HG03139 (cell line): ENCODE results near the gene HIC1.

ENCODE experiments used
- ATAC-seq: cut with Tn5 transposase; IDR thresholded peaks from one replicate; pipeline ENCODE4 v1.9.1; 2021; ENCODE audit not compliant: unreplicated experiment

HIC1 gene

GRCh38 chr17:2059547-2060384 lies 4.9 kb downstream of the HIC1 start:
- ATAC-seq: no peak

GRCh38 chr17:2060385-2060658 lies 5.4 kb downstream of the HIC1 start:
- no peak for ATAC-seq

GRCh38 chr17:2060681-2061440 lies 6.0 kb downstream of the HIC1 start:
- no peak for ATAC-seq

GRCh38 chr17:2061441-2061958 lies 6.6 kb downstream of the HIC1 start:
- ATAC-seq: no peak

GRCh38 chr17:2062571-2063183 lies 7.8 kb downstream of the HIC1 start:
- no peak for ATAC-seq

GRCh38 chr17:2063261-2064146 lies 8.6 kb downstream of the HIC1 start:
- no peak for ATAC-seq

- no peak for ATAC-seq
Observed at GRCh38 chr17:2064147-2064489, 9.2 kb downstream of the HIC1 start.

GRCh38 chr17:2064520-2064971 lies 9.6 kb downstream of the HIC1 start:
- ATAC-seq: no peak

GRCh38 chr17:2064980-2065785 lies 10.3 kb downstream of the HIC1 start:
- no peak for ATAC-seq

- no peak for ATAC-seq
Observed at GRCh38 chr17:2065949-2066400, 11.1 kb downstream of the HIC1 start.

GRCh38 chr17:2067048-2067561 lies 12.2 kb downstream of the HIC1 start:
- no peak for ATAC-seq

- no peak for ATAC-seq
Observed at GRCh38 chr17:2067608-2068024, 12.7 kb downstream of the HIC1 start.

- no peak for ATAC-seq
Observed at GRCh38 chr17:2068031-2068518, 13.2 kb downstream of the HIC1 start.

GRCh38 chr17:2068519-2069051 lies 13.7 kb downstream of the HIC1 start:
- ATAC-seq: no peak

GRCh38 chr17:2070241-2071023 lies 15.5 kb downstream of the HIC1 start:
- peak; percentile 59 for ATAC-seq

GRCh38 chr17:2071024-2071385 lies 16.1 kb downstream of the HIC1 start:
- ATAC-seq: no peak

GRCh38 chr17:2071455-2072281 lies 16.8 kb downstream of the HIC1 start:
- no peak for ATAC-seq

- ATAC-seq: no peak
Observed at GRCh38 chr17:2074919-2075318, 20.0 kb downstream of the HIC1 start.
